Right atrium auricular region (tissue), 2 donors: ENCODE measurements around the gene TUBB6. TPM values are rescaled to one million over a fixed set of nuclear protein-coding genes. Genes with fewer than 3 reads are reported as not detected.

Experiments used
- DNase-seq: peaks from one replicate; pipeline ENCODE4 v3.0.0-alpha.2; 2019; ENCODE audit warnings: low spot score
- H3K27ac ChIP-seq, 2 donors: fragments of 200-600 bp; sonication (generic); 1 replicate in 1 of 2; 2 replicates in 1 of 2; pipeline ENCODE4 v1.5.1; 2016 to 2019
- H3K27me3 ChIP-seq, 2 donors: fragments of 200-600 bp; sonication (generic); one replicate each; pipeline versions ENCODE4 v1.5.1 to v1.6.0; 2017 to 2019
- H3K36me3 ChIP-seq: fragments of 200-600 bp; sonication (generic); one replicate; pipeline ENCODE4 v1.5.1; 2016
- H3K4me1 ChIP-seq, 2 donors: fragments of 200-600 bp; sonication (generic); one replicate each; pipeline versions ENCODE4 v1.5.1 to v1.6.0; 2017 to 2019
- H3K4me3 ChIP-seq, 2 donors: fragments of 200-600 bp; sonication (generic); 1 replicate in 1 of 2; 2 replicates in 1 of 2; pipeline ENCODE4 v1.5.1; 2017 to 2019; ENCODE audit warnings: mild to moderate bottlenecking in 1 of 2, moderate library complexity in 1 of 2
- H3K9me3 ChIP-seq, 2 donors: fragments of 200-600 bp; sonication (generic); one replicate each; pipeline ENCODE4 v1.5.1; 2019
- total RNA-seq, 2 donors: library from RNA; depleted of rRNA; stranded (reverse); fragments of >200 nt; gene quantifications; one replicate each; pipeline ENCODE4 v1.1.0, GENCODE V29; 2016
- TF ChIP-seq, protein P1 (sequence below), 2 donors: fragments of 200-600 bp; sonication (generic); IDR thresholded peaks; one replicate each; pipeline ENCODE4 v1.5.1; 2019; ENCODE audit warnings: antibody characterized with exemption in 2 of 2

The TUBB6 gene
- total RNA-seq, 2 donors from 2014 or later: 158 to 337 TPM

DNA sequence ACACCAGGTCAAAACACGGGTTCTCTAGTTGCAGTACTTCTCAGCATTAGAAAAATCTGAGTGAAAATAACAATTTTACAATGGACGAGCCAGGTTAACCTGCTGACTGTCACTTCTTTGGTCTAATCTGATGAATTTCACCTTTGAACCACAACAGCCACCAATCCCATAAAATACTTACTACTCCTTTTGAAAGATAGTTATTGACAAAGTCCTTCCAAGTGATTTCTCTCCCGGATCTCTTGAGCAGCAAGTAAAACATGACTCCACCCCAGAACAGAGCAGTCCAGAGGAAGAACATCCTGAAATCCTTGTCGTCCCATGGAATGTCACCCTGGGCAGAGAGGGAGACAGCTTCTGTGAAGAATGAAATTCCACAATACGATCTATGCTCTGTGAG is 58.7 kb downstream of the TUBB6 start:
- peak overlapping the region; percentile 39 to 65 for H3K27ac ChIP-seq
- peaks cover 59% of the 10 kb centered on the region for H3K36me3 ChIP-seq
- peaks cover 0 to 49% of the 10 kb centered on the region in 2 donors for H3K4me1 ChIP-seq
- no peaks in the 10 kb centered on the region for H3K27me3 ChIP-seq
- DNase-seq: no peak
- H3K9me3 ChIP-seq: no peaks in the 10 kb centered on the region
- TF ChIP-seq, protein P1, sequence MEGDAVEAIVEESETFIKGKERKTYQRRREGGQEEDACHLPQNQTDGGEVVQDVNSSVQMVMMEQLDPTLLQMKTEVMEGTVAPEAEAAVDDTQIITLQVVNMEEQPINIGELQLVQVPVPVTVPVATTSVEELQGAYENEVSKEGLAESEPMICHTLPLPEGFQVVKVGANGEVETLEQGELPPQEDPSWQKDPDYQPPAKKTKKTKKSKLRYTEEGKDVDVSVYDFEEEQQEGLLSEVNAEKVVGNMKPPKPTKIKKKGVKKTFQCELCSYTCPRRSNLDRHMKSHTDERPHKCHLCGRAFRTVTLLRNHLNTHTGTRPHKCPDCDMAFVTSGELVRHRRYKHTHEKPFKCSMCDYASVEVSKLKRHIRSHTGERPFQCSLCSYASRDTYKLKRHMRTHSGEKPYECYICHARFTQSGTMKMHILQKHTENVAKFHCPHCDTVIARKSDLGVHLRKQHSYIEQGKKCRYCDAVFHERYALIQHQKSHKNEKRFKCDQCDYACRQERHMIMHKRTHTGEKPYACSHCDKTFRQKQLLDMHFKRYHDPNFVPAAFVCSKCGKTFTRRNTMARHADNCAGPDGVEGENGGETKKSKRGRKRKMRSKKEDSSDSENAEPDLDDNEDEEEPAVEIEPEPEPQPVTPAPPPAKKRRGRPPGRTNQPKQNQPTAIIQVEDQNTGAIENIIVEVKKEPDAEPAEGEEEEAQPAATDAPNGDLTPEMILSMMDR (IDR thresholded peaks at IDR 0.05): no peak
- no peak overlapping the region for H3K4me3 ChIP-seq

DNA sequence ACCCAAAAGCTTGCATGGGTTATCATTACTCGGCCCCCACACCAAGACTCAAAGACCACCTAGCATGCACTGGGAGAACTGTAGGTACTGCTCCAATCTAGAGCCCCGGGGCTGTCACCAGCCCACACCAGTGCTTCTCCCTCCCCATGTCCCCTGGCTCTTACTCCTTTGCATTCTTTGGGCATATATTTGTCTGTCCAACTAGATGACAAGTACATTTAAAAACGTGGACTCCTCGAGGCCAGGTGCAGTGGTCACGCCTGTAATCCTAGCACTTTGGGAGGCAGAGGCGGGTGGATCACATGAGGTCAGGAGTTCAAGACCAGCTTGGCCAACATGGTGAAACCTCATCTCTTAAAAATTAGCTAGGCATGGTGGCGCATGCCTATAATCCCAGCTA is 61.2 kb downstream of the TUBB6 start:
- Histone ChIP-seq H3K4me1 (peaks cover 0 to 60% of the 10 kb centered on the region in 2 donors), H3K9me3 (no peaks in the 10 kb centered on the region), H3K27ac (peak overlapping the region; percentile 21 to 23), H3K27me3 (no peaks in the 10 kb centered on the region), H3K4me3 (no peak overlapping the region), H3K36me3 (peaks cover 43% of the 10 kb centered on the region)
- no peak for DNase-seq
- TF ChIP-seq, protein P1 (IDR thresholded peaks at IDR 0.05): no peak

DNA sequence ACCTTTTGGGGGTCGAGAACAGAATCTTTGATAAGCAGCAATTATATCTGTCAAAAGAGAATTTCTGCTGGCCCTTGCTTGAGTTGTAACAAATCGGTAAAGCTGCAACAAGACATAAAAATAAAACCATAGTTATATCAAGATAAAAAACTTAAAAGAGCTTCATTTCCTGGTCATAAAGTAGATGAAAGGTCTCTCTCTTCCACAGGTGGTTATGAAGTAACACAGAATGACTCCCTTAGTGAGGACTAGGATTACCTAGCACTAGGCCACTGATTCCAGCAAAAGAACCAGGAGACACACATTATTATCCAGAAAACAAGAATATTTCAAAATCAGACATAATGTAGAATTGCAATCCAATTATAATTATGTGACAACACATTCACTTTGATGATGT is 63.5 kb downstream of the TUBB6 start:
- Histone ChIP-seq H3K4me1 (peaks cover 0 to 73% of the 10 kb centered on the region in 2 donors), H3K36me3 (peaks cover 22% of the 10 kb centered on the region), H3K27ac (peak overlapping the region; percentile 73 to 99), H3K9me3 (no peaks in the 10 kb centered on the region), H3K27me3 (no peaks in the 10 kb centered on the region), H3K4me3 (no peak overlapping the region)
- TF ChIP-seq, protein P1 (IDR thresholded peaks at IDR 0.05): no peak
- DNase-seq: no peak

DNA sequence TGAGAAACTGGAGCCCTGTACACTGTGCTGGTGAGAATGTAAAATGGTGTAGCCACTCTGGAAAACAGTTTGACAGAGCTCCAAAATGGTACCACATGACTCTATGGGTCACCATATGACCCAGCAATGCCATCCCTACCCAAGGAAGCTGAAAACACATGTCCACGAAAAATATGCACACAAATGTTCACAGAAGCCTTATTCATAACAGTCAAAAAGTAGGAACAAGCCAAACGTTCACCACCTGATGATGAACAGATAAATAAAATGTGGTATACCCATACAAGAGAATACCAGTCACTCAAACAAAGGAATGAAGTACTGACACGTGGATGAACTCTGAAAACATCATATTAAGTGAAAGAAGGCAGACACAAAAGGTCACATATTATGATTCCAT is 64.4 kb downstream of the TUBB6 start:
- TF ChIP-seq, protein P1 (IDR thresholded peaks at IDR 0.05): no peak
- Histone ChIP-seq H3K36me3 (peaks cover 14% of the 10 kb centered on the region), H3K9me3 (no peaks in the 10 kb centered on the region), H3K27ac (peak overlapping the region; percentile 73 to 99), H3K4me1 (peaks cover 0 to 67% of the 10 kb centered on the region in 2 donors), H3K4me3 (no peak overlapping the region), H3K27me3 (no peaks in the 10 kb centered on the region)
- no peak for DNase-seq

DNA sequence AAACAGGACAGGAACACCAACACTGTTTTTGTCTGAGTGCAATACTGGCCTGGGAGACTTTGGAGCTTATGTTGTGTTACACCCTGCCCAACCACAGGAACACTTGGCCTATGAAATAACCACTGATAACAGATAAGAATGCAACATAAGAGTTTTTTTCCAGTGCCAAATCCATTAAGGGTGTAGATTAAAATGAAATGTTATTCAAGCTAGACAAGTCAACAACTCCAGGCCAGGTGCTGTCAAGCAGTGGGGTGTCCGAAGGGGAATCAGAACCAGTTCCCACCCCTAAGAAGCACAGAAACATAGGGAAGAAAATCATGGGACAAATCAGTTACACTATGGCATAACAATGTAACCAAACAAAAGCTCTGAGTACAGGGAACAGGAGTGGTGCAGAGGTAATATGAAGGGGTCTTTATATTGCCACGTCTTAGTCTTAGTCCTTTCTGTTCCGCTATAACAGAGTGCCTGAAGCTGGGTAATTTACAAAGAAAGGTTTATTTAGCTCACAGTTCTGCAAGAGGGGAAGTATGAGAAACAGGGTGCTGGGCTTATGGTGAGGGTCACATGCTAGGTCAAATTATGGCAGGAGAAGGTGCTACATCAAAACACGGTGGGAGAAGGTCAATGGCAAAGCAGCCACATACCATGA is 65.2 kb downstream of the TUBB6 start:
- TF ChIP-seq, protein P1 (IDR thresholded peaks at IDR 0.05): no peak
- Histone ChIP-seq H3K36me3 (peaks cover 8% of the 10 kb centered on the region), H3K9me3 (no peaks in the 10 kb centered on the region), H3K27ac (peak overlapping the region; percentile 73 to 99), H3K27me3 (no peaks in the 10 kb centered on the region), H3K4me3 (no peak overlapping the region), H3K4me1 (peaks cover 0 to 64% of the 10 kb centered on the region in 2 donors)
- no peak for DNase-seq

DNA sequence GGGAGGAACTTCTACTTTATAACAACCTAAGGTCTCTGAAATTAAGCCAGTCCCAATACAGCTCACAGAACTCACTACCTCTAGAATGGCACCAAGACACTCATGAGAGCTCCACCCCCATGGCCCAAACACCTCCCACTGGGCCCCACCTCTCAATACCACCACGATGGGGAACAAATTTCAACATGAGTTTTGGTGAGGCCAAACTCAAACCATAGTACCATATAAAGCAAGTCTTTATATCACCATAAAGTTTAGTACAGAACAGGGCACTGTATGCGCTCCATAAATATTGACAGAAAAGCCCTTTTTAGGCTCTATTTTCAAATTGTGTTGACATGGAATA is 65.7 kb downstream of the TUBB6 start:
- Histone ChIP-seq H3K4me3 (no peak overlapping the region), H3K4me1 (peaks cover 0 to 60% of the 10 kb centered on the region in 2 donors), H3K36me3 (peaks cover 3% of the 10 kb centered on the region), H3K9me3 (no peaks in the 10 kb centered on the region), H3K27ac (peak overlapping the region; percentile 73 to 99), H3K27me3 (no peaks in the 10 kb centered on the region)
- TF ChIP-seq, protein P1 (IDR thresholded peaks at IDR 0.05): no peak
- DNase-seq: no peak
